NCI-H2029 (cell line): ENCODE measurements around the gene OMP.

Experiments
- DNase-seq: peaks from one replicate; lab custom pipeline; 2025; lab: John Stamatoyannopoulos, UW

The OMP gene

DNA sequence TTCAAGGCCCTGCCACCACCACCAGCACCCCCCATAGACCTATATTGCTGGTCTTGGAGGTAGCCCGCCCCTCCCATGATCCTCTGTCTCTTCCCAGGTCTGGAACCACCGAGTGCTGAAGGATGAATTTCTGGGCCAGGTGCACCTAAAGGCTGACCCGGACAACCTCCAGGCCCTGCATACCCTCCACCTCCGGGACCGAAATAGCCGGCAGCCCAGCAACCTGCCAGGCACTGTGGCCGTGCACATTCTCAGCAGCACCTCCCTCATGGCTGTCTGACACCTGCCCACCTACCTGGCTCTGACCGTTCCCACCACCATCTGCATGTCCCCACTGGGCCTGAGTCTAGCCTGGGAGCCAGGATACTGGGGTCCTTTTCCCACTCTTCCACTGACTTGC lies 21.0 kb downstream of the OMP start:
- no peak for DNase-seq

DNA sequence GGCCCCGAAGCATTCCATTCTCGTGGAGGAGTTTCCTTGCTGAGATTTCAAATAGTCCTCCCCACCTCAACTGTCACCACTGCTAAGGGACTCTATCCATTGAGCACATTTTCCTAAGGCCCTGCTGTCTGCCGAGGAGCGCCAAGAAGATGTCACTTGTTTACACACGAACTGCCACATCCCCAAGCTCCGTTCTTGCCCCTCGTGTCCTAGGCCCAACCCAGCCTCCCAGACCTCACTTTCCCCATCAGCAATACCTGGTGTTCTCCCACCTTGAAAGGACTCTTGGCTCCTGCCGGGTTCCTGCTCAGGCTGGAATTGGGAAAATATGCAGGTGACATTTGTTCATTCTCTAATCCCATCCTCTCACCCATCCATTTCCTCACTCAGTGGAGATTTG lies 21.4 kb downstream of the OMP start:
- no peak for DNase-seq

GRCh38 chr11:77124488-77124887 lies 21.8 kb downstream of the OMP start:
- DNase-seq = no peak

DNA sequence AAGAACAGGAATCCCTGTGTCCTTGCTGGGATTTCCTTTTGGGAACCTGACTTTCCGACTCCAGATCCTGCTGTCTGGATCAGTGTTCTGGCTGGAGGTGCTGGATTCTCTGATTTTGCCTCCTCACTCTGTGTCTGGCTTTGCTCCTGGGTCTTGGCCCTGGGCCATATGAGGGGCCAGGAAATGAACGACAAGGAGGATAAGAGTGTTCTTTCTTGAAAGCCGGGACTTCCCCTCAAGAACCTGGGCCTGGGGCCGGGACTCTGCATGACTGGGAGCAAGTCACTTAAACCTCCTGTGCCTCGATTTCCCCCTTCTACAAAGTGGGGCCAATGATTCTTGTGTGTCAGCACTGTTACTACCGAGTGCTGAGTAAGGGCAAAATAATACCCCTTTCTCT lies 22.6 kb downstream of the OMP start:
- no peak for DNase-seq

- no peak for DNase-seq
Observed at GRCh38 chr11:77125695-77126094, 23.1 kb downstream of the OMP start.

DNA sequence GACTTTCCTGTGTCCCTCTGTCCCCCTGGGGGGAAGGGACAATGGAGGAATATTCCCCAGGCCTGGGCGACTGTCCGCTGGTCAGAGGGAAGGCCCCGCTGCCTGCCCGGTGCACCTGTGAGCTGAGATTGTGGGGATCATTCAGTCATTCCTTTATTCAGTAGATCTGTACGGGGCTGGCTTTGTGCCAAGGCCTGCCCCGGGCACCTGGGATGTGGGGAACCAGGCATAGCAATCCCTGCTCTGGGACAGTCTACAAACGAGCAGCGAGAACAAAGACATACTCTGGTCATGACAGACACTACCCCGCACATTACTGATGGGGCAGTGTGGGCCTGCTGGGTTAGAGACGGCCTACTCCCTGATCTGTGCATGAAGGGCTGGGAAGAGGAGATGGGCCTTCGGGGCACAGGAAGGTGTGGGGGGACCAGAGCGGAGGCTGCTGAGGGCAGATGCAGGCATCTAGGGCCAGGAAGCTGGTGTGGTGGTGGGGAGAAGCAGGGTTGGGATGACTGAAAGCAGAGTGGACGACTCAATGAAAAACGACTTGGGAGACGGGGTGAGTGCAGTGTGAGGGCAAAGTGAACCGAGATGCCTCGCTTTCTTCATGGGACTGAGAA lies 23.6 kb downstream of the OMP start:
- DNase-seq = no peak

DNA sequence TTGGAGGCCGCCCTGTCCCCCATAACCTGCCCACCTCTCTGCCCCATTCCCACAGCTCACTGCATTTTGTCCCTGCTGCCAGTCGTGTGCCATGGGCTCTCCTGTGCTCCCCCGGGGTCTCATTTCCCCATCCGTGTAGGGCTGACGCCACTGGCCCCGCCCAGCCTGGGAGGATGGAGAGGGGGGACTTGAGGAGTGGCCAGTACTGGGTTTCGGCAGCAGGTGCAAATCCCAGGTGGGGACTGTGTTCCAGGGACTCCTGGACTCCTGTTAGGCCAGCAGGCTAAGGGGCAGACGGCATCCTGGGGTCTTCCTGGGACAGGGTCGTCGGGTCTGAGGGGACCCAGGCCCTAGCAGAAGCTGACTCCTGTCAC lies 24.2 kb downstream of the OMP start:
- no peak for DNase-seq

- no peak for DNase-seq
Observed at GRCh38 chr11:77127235-77127911, 24.7 kb downstream of the OMP start.

DNA sequence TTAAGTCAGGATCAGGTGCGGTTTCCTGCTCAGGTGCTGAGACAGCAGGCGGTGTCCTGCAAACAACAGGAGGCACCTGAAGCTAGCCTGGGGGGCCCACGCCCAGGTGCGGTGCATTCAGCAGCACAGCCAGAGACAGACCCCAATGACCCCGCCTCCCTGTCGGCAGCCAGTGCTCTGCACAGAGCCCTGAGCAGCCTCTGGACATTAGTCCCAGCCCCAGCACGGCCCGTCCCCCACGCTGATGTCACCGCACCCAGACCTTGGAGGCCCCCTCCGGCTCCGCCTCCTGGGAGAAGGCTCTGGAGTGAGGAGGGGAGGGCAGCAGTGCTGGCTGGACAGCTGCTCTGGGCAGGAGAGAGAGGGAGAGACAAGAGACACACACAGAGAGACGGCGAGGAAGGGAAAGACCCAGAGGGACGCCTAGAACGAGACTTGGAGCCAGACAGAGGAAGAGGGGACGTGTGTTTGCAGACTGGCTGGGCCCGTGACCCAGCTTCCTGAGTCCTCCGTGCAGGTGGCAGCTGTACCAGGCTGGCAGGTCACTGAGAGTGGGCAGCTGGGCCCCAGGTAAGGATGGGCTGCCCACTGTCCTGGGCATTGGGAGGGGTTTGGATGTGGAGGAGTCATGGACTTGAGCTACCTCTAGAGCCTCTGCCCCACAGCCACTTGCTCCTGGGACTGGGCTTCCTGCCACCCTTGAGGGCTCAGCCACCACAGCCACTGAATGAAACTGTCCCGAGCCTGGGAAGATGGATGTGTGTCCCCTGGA lies 25.5 kb downstream of the OMP start, which contains the start of gene MYO7A:
Gene MYO7A (plus strand): TSS at position 327 of the 772 bp plus-strand sequence. CDS start 2,389 bp downstream, outside the sequence.
- no peak for DNase-seq

GRCh38 chr11:77129069-77129841 lies 26.6 kb downstream of the OMP start:
- no peak for DNase-seq

DNA sequence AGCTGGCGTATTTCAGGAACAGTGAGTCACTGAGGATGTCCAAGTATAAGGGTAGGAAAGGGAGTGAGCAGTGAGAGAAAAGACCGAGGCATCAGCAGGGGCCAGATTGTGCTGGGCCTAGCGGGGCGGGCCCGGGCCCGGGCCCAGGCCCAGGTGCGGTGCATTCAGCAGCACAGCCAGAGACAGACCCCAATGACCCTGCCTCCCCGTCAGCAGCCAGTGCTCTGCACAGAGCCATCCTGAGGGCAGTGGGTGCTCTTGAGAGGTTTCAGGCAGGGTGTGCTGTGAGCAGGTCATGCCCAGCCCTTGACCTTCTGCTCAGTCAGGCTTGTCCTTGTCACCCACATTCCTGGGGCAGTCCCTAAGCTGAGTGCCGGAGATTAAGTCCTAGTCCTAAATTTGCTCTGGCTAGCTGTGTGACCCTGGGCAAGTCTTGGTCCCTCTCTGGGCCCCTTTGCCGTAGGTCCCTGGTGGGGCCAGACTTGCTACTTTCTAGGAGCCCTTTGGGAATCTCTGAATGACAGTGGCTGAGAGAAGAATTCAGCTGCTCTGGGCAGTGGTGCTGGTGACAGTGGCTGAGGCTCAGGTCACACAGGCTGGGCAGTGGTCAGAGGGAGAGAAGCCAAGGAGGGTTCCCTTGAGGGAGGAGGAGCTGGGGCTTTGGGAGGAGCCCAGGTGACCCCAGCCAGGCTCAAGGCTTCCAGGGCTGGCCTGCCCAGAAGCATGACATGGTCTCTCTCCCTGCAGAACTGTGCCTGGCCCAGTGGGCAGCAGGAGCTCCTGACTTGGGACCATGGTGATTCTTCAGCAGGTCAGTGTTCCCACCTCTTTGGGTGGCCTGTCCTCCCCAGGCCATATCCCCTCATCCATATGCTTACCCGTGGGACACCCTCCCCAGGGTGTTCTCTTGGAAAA lies 27.5 kb downstream of the OMP start:
- no peak for DNase-seq

DNA sequence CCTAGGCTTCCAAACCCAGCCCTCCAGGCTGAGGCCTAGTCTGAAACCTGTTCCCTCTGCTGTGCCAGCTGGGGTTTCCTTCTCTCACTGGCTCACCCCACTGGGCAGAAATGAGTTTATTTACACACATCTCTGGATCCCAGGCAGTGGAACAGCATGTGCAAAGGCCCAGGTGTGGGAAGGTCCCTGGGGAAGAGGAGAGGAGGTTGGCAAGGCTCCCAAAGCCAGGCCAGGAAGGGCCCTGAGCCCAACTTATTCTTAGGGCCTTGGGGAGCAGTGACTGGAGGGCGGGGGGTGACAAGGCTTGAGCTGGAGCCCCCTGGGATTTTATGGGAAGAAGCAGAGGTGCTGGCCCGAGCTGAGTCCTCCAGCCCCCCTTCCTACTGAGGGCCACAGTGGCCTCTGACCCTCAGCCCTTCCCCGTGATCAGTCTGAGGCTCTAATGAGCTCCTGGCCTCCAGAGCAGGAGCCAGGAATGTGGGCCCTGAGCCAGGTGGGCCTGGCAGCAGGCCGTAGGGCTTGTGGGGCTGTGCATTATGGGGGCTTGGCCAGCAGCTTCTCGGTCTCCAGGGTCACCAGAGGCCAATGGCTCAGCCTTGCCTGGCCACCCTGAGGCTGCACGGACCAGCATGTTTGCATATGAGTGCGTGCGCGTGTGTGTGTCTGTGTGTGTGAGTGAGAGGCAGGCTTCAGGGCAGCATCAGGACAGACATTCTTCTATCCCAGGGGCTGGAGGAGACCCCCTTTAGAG lies 28.3 kb downstream of the OMP start:
- no peak for DNase-seq

- DNase-seq = no peak
Observed at GRCh38 chr11:77131560-77131959, 28.9 kb downstream of the OMP start.

DNA sequence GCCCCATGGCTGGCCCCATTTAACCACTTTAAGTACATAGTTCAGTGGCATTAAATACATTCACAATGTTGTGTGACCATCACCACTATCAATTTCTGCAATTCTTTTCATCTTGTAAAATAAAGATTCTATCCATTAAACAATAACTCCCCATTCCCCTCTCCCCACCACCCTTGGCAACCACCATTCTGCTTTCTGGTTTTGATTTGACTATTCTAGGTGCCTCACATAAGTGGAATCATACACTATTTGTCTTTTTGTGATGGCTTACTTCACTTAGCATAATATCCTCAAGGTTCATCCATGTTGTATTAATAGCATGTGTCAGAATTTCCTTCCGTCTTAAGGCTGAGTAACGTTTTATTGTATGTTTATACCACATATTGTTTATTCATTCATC lies 32.4 kb downstream of the OMP start:
- DNase-seq = no peak

DNA sequence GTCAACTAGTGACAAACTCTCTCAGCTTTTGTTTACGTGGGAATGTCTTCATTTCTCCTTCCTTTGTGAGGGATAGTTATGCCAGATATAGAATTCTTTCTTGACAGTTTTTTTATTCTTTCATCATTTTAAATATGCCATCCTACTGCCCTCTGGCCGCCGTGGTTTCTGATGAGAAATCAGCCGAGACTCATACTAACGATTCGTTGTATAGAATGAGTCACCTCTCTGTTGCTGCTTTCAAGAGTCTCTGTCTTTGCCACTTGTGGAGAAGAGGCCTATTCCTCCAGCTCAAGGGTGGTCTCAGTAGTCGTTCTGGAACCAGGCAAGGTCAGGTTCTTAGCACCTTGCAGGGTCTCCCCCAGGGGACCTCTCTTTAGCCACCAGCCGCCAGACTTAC lies 33.4 kb downstream of the OMP start:
- DNase-seq = no peak

GRCh38 chr11:77136784-77137420 lies 34.3 kb downstream of the OMP start:
- no peak for DNase-seq

DNA sequence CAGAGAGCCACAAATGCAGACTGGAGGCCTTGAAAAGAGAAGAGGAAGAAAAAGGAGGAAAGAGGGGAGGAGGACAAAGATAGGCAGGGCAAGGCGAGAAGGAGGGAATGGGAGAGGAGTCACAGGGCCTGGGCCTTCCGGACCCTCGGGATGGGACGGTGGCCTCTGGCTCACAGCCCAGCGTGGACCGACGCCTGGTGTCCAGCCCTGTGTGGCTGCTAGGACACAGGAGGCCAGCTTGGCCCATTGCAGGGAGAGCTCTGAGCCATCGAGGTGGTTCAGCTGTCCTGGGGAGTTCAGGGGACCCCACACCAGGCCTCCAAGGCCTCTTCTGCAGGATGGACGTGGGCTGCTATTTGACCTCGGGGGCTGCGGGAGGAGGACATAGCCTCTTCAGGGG lies 34.8 kb downstream of the OMP start:
- no peak for DNase-seq

- no peak for DNase-seq
Observed at GRCh38 chr11:77138106-77138649, 35.5 kb downstream of the OMP start.

DNA sequence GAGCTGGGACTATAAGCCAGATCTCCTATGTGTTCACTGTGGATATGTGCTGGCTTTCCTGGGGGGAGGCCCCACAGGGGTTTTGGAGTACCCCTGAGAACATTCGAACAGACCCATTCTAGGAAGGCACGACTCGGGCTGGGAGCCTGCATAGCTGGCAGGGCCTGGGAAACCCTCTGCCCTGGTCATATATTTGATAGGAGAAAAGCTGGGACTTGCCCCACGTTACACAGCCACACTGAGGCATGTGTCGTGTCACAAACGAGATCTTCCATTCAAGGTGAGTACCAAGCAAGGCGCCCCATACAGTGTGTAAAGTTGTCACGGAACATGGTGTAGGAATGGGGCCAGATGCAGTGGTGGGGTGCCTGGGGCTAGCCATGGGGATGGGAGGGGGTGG lies 36.6 kb downstream of the OMP start:
- no peak for DNase-seq
